Prostate gland (tissue), 2 donors: ENCODE results near the gene BTG4. TPM values are rescaled to one million over a fixed set of nuclear protein-coding genes. Genes with fewer than 3 reads are reported as not detected.

Source experiments
- DNase-seq: peaks from one replicate; pipeline ENCODE4 v3.0.0-alpha.2; 2019; ENCODE audit warnings: low spot score
- H3K27ac ChIP-seq, 2 donors: fragments of 200-600 bp; sonication (generic); 2 replicates each; pipeline ENCODE4 v1.5.1; 2017 to 2019
- H3K27me3 ChIP-seq: fragments of 200-600 bp; sonication (generic); replicated peaks from 2 replicates; pipeline ENCODE4 v1.5.1; 2019; ENCODE audit not compliant: insufficient read depth
- H3K36me3 ChIP-seq, 2 donors: fragments of 200-600 bp; sonication (generic); 1 replicate in 1 of 2; 2 replicates in 1 of 2; pipeline versions ENCODE4 v1.5.1 to v1.8.1; 2017 to 2019
- H3K4me1 ChIP-seq: fragments of 200-600 bp; sonication (generic); replicated peaks from 2 replicates; pipeline ENCODE4 v1.5.1; 2019
- H3K4me3 ChIP-seq, 2 donors: fragments of 200-600 bp; sonication (generic); 2 replicates each; pipeline ENCODE4 v1.5.1; 2017 to 2019
- H3K9me3 ChIP-seq: fragments of 200-600 bp; sonication (generic); 2 replicates; pipeline ENCODE4 v1.5.1; 2017
- POLR2A ChIP-seq: fragments of 450-650 bp; IDR thresholded peaks from one replicate; pipeline ENCODE4 v1.6.1; 2016; ENCODE audit warnings: antibody characterized with exemption, mild to moderate bottlenecking
- POLR2AphosphoS5 ChIP-seq: sonication (generic); formaldehyde crosslinking; IDR thresholded peaks from one replicate; pipeline ENCODE4 v1.6.1; 2017; ENCODE audit warnings: antibody characterized with exemption
- WGBS: methylation state at CpG from one replicate; pipeline ENCODE4 v1.1.5; 2018; 5-methylcytosine and 5-hydroxymethylcytosine counted together
- intact Hi-C: fragments of 100-400 bp; cut with DNase I; formaldehyde crosslinking; loops from one replicate; pipeline ENCODE4 v1.14.2; 2022
- total RNA-seq, 2 donors: library from RNA; depleted of rRNA; stranded (reverse); fragments of >200 nt; gene quantifications; one replicate each; pipeline ENCODE4 v1.1.0, GENCODE V29; 2016
- TF ChIP-seq, protein P1 (sequence below), 4 experiments: fragments of 200-600 bp in 2 of 4; fragments of 450-650 bp in 2 of 4; sonication (generic) in 2 of 4; IDR thresholded peaks; 1 replicate in 3 of 4; 2 replicates in 1 of 4; pipeline ENCODE4 v1.5.1; 2016 to 2019; ENCODE audit warnings: antibody characterized with exemption in 4 of 4, mild to moderate bottlenecking in 2 of 4, moderate library complexity in 2 of 4

The BTG4 gene
- total RNA-seq, 2 donors from 2014 or later: 3.3 TPM; not detected in 1

GRCh38 chr11:111472228-111472627 is 40.0 kb downstream of the BTG4 start:
- H3K4me1 ChIP-seq: no peaks in the 10 kb centered on the region
- TF ChIP-seq, protein P1, sequence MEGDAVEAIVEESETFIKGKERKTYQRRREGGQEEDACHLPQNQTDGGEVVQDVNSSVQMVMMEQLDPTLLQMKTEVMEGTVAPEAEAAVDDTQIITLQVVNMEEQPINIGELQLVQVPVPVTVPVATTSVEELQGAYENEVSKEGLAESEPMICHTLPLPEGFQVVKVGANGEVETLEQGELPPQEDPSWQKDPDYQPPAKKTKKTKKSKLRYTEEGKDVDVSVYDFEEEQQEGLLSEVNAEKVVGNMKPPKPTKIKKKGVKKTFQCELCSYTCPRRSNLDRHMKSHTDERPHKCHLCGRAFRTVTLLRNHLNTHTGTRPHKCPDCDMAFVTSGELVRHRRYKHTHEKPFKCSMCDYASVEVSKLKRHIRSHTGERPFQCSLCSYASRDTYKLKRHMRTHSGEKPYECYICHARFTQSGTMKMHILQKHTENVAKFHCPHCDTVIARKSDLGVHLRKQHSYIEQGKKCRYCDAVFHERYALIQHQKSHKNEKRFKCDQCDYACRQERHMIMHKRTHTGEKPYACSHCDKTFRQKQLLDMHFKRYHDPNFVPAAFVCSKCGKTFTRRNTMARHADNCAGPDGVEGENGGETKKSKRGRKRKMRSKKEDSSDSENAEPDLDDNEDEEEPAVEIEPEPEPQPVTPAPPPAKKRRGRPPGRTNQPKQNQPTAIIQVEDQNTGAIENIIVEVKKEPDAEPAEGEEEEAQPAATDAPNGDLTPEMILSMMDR (IDR thresholded peaks at IDR 0.05): no peak
- TF ChIP-seq POLR2A: no peak
- TF ChIP-seq POLR2AphosphoS5: no peak
- WGBS: 95% methylated on average over 1 of the region's 1 CpG
- H3K27me3 ChIP-seq: no peaks in the 10 kb centered on the region
- H3K36me3 ChIP-seq: no peaks in the 10 kb centered on the region
- H3K27ac ChIP-seq: no peak overlapping the region
- no peak for DNase-seq
- H3K4me3 ChIP-seq: no peak overlapping the region
- no peaks in the 10 kb centered on the region for H3K9me3 ChIP-seq
- intact Hi-C loops: no loop called here

GRCh38 chr11:111469200-111469599 is 43.0 kb downstream of the BTG4 start:
- H3K4me1 ChIP-seq: no peaks in the 10 kb centered on the region
- WGBS: 70% methylated on average over 4 of the region's 4 CpGs

GRCh38 chr11:111466615-111467014 is 45.6 kb downstream of the BTG4 start:
- no peaks in the 10 kb centered on the region for H3K4me1 ChIP-seq
- TF ChIP-seq POLR2A (no peak), POLR2AphosphoS5 (no peak)
- TF ChIP-seq, protein P1 (IDR thresholded peaks at IDR 0.05): no peak
- no peaks in the 10 kb centered on the region for H3K9me3 ChIP-seq
- no peaks in the 10 kb centered on the region for H3K27me3 ChIP-seq
- DNase-seq: no peak
- intact Hi-C loops: no loop called here
- H3K4me3 ChIP-seq: no peak overlapping the region
- H3K27ac ChIP-seq: no peak overlapping the region
- no peaks in the 10 kb centered on the region for H3K36me3 ChIP-seq

More at GRCh38 chr11:111469200-111469599, 43.0 kb downstream of the BTG4 start:
- intact Hi-C loops: no loop called here
- H3K27ac ChIP-seq: no peak overlapping the region
- DNase-seq: no peak
- H3K27me3 ChIP-seq: no peaks in the 10 kb centered on the region
- no peak overlapping the region for H3K4me3 ChIP-seq
- no peaks in the 10 kb centered on the region for H3K9me3 ChIP-seq
- no peaks in the 10 kb centered on the region for H3K36me3 ChIP-seq
- TF ChIP-seq, protein P1 (IDR thresholded peaks at IDR 0.05): no peak
- TF ChIP-seq POLR2AphosphoS5 (no peak), POLR2A (no peak)

GRCh38 chr11:111465400-111465799 is 46.8 kb downstream of the BTG4 start:
- intact Hi-C loops: no loop called here
- 79% methylated on average over 1 of the region's 1 CpG for WGBS
- TF ChIP-seq POLR2A (no peak), POLR2AphosphoS5 (no peak)
- TF ChIP-seq, protein P1 (IDR thresholded peaks at IDR 0.05): no peak
- no peaks in the 10 kb centered on the region for H3K4me1 ChIP-seq
- no peak for DNase-seq
- no peak overlapping the region for H3K27ac ChIP-seq
- no peak overlapping the region for H3K4me3 ChIP-seq
- H3K9me3 ChIP-seq: no peaks in the 10 kb centered on the region
- no peaks in the 10 kb centered on the region for H3K27me3 ChIP-seq
- H3K36me3 ChIP-seq: no peaks in the 10 kb centered on the region

DNA sequence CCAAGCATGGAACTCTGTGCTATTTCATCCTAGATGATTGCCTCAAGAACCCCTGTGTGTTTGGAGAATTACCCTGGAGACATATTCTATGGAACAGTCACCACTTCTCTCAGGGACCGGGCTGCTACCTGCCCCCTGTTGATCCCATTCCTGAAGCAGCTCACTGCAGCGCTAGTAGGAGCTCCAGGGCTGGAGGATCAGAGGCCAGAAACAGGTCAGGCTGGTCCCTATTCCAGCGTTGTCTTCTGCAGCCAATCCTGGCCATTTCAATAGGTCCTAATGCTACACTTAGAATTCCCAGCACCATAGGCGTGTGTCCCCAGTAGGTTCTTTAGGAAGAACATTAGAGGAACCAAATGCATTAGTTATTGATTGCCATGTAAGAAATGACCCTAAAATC is 48.9 kb downstream of the BTG4 start:
- intact Hi-C loops: no loop called here
- no peaks in the 10 kb centered on the region for H3K9me3 ChIP-seq
- no peaks in the 10 kb centered on the region for H3K36me3 ChIP-seq
- 97% methylated on average over 4 of the region's 4 CpGs for WGBS
- H3K27ac ChIP-seq: no peak overlapping the region
- DNase-seq: no peak
- H3K4me3 ChIP-seq: no peak overlapping the region
- H3K27me3 ChIP-seq: no peaks in the 10 kb centered on the region
- TF ChIP-seq, protein P1 (IDR thresholded peaks at IDR 0.05): no peak
- TF ChIP-seq POLR2A: no peak
- TF ChIP-seq POLR2AphosphoS5: no peak
- no peaks in the 10 kb centered on the region for H3K4me1 ChIP-seq
